ENCODE data around the gene EIF3D. TPM values are rescaled to one million over a fixed set of nuclear protein-coding genes. Genes with fewer than 3 reads are reported as not detected.

The EIF3D gene
- polyA plus RNA-seq, 3 donors = 102 to 244 (median 122) TPM

- Histone ChIP-seq H2AFZ (ENCODE audit: insufficient read depth, low read depth, low read length, poor library complexity, severe bottlenecking) (no peak overlapping the region), H3K4me1 (ENCODE audit: control insufficient read depth in 1 of 2, insufficient read depth in 2 of 2, low read length in 2 of 2) (peaks cover 46 to 50% of the 10 kb centered on the region in 2 donors), H3K9ac (ENCODE audit: insufficient read depth, low read length, poor library complexity, severe bottlenecking) (no peak overlapping the region), H3K36me3 (replicated peaks in 1 of 2; ENCODE audit: control insufficient read depth in 1 of 2, insufficient read depth in 2 of 2, low read length in 2 of 2) (peaks cover 5 to 6% of the 10 kb centered on the region in 2 donors), H3K9me3 (replicated peaks in 1 of 2; ENCODE audit: control insufficient read depth in 1 of 2, insufficient read depth in 1 of 2, low read length in 2 of 2) (no peaks in the 10 kb centered on the region), H3K27me3 (ENCODE audit: control insufficient read depth in 2 of 2, insufficient read depth in 2 of 2, low read length in 2 of 2) (no peaks in the 10 kb centered on the region), H3K27ac (ENCODE audit: low read depth in 1 of 2, low read length in 2 of 2) (no peak overlapping the region), H3K79me2 (ENCODE audit: insufficient read depth, low read length) (peaks cover 25% of the 10 kb centered on the region), H4K20me1 (ENCODE audit: insufficient read depth, low read length) (peaks cover 42% of the 10 kb centered on the region), H3K4me3 (replicated peaks in 1 of 3; ENCODE audit: low read depth in 2 of 3, low read length in 3 of 3) (no peak overlapping the region), H3K4me2 (replicated peaks; ENCODE audit: extremely low read depth, low read length, poor library complexity, severe bottlenecking) (no peak overlapping the region)
- Mint-ChIP-seq H3K36me3 (peaks cover 22 to 26% of the 10 kb centered on the region in 2 donors), H3K9me3 (no peaks in the 10 kb centered on the region), H3K27me3 (ENCODE audit: low read depth in 3 of 3) (peaks cover 4 to 10% (median 9%) of the 10 kb centered on the region in 3 donors), H3K27ac (peak overlapping the region in 3 of 7 donors; percentile 25 to 35 (median 30)), H3K4me1 (peaks cover 51% of the 10 kb centered on the region), H3K4me3 (no peak overlapping the region)
- TF ChIP-seq CTCF (IDR thresholded peaks at IDR 0.05) = no peak
- intact Hi-C loops (cut with micrococcal nuclease) = no loop called here
- no peak for DNase-seq
- 63% methylated on average over 6 of the region's 7 CpGs for WGBS (ENCODE audit: insufficient coverage)
These were observed 62.7 kb downstream of the EIF3D start for GRCh38 chr22:36466258-36466657.

- no peaks in the 10 kb centered on the region for H3K9me3 ChIP-seq (replicated peaks in 1 of 2; ENCODE audit: control insufficient read depth in 1 of 2, insufficient read depth in 1 of 2, low read length in 2 of 2)
- no peak overlapping the region for H3K27ac ChIP-seq (ENCODE audit: low read depth in 1 of 2, low read length in 2 of 2)
- no peak overlapping the region for H3K4me2 ChIP-seq (replicated peaks; ENCODE audit: extremely low read depth, low read length, poor library complexity, severe bottlenecking)
- Mint-ChIP-seq H3K27me3 (ENCODE audit: low read depth in 3 of 3) (peaks cover 4 to 12% (median 9%) of the 10 kb centered on the region in 3 donors), H3K4me1 (peaks cover 50% of the 10 kb centered on the region), H3K27ac (peak overlapping the region in 2 of 7 donors; percentile 25 to 54), H3K36me3 (peaks cover 16 to 19% of the 10 kb centered on the region in 2 donors), H3K9me3 (no peaks in the 10 kb centered on the region), H3K4me3 (no peak overlapping the region)
- no peak overlapping the region for H2AFZ ChIP-seq (ENCODE audit: insufficient read depth, low read depth, low read length, poor library complexity, severe bottlenecking)
- H3K27me3 ChIP-seq (ENCODE audit: control insufficient read depth in 2 of 2, insufficient read depth in 2 of 2, low read length in 2 of 2) = no peaks in the 10 kb centered on the region
- no peak for TF ChIP-seq CTCF (IDR thresholded peaks at IDR 0.05)
- DNase-seq = no peak
- no peak overlapping the region for H3K9ac ChIP-seq (ENCODE audit: insufficient read depth, low read length, poor library complexity, severe bottlenecking)
- no peak overlapping the region for H3K4me3 ChIP-seq (replicated peaks in 1 of 3; ENCODE audit: low read depth in 2 of 3, low read length in 3 of 3)
- no peaks in the 10 kb centered on the region for H3K36me3 ChIP-seq (replicated peaks in 1 of 2; ENCODE audit: control insufficient read depth in 1 of 2, insufficient read depth in 2 of 2, low read length in 2 of 2)
- peaks cover 45 to 49% of the 10 kb centered on the region in 2 donors for H3K4me1 ChIP-seq (ENCODE audit: control insufficient read depth in 1 of 2, insufficient read depth in 2 of 2, low read length in 2 of 2)
- H4K20me1 ChIP-seq (ENCODE audit: insufficient read depth, low read length) = peaks cover 34% of the 10 kb centered on the region
- intact Hi-C loops (cut with micrococcal nuclease) = no loop called here
- peaks cover 18% of the 10 kb centered on the region for H3K79me2 ChIP-seq (ENCODE audit: insufficient read depth, low read length)
- WGBS (ENCODE audit: insufficient coverage) = 73% methylated on average over 21 of the region's 25 CpGs
These were observed 63.5 kb downstream of the EIF3D start for GRCh38 chr22:36465232-36466021.

Measured in CD14-positive monocyte (primary cell).